Lower leg skin (tissue), 3 donors: Measurements from ENCODE around the gene LDLRAD3.

Experiments used
- POLR2A ChIP-seq, 2 donors: fragments of 450-650 bp; IDR thresholded peaks; one replicate each; pipeline ENCODE4 v1.6.1; 2016 to 2017; ENCODE audit warnings: antibody characterized with exemption in 2 of 2, mild to moderate bottlenecking in 1 of 2, moderate library complexity in 1 of 2
- TF ChIP-seq, protein P1 (sequence below), 3 donors: fragments of 450-650 bp; IDR thresholded peaks; one replicate each; pipeline ENCODE4 v1.5.1; 2016; ENCODE audit warnings: antibody characterized with exemption in 3 of 3, mild to moderate bottlenecking in 3 of 3, moderate library complexity in 2 of 3

DNA sequence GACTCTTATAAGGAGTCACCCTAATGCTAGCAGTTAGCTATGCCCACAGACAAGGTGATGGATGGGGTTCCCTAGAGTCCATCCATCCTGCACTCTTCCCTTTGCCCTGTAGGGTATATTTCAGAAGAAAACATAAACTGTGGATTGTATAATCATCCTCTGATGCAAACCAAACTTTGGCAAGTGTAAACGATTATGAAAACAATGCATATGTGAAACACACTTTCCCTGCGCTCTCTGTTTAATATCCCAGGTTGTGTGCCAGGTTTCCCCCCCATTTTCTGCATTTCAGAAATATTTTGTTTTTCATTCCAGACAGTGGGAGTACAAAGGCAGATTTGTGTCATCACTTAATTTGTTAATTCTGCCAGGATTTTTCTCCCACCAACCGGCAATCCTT lies 110.0 kb downstream of the LDLRAD3 start:
- no peak for TF ChIP-seq POLR2A (IDR thresholded peaks at IDR 0.05)
- TF ChIP-seq, protein P1, sequence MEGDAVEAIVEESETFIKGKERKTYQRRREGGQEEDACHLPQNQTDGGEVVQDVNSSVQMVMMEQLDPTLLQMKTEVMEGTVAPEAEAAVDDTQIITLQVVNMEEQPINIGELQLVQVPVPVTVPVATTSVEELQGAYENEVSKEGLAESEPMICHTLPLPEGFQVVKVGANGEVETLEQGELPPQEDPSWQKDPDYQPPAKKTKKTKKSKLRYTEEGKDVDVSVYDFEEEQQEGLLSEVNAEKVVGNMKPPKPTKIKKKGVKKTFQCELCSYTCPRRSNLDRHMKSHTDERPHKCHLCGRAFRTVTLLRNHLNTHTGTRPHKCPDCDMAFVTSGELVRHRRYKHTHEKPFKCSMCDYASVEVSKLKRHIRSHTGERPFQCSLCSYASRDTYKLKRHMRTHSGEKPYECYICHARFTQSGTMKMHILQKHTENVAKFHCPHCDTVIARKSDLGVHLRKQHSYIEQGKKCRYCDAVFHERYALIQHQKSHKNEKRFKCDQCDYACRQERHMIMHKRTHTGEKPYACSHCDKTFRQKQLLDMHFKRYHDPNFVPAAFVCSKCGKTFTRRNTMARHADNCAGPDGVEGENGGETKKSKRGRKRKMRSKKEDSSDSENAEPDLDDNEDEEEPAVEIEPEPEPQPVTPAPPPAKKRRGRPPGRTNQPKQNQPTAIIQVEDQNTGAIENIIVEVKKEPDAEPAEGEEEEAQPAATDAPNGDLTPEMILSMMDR (IDR thresholded peaks at IDR 0.05), result no peak
